Stimulated activated naive CD8-positive, alpha-beta T cell treated with anti-CD3 and anti-CD28 coated beads, Interleukin-15, Interleukin-2, amounts not matched to agents 100 ng/mL and 50 ng/mL, for 24 hours (primary cell): ENCODE results near the gene KRT4.
A peak's percentile ranks its signal among the peaks of the same experiment; 100 is the strongest.
"Not testable (repeated sequence)": the region's sequence is repeated elsewhere in the genome, so short reads cannot be mapped to it uniquely, and the experiment has no call there.

Experiments used
- H3K27ac Mint-ChIP-seq: one replicate; pipeline ENCODE4 v1.8.0; 2021; ENCODE audit warnings: mild to moderate bottlenecking, mixed read lengths
- H3K27me3 Mint-ChIP-seq: one replicate; pipeline ENCODE4 v1.8.0; 2021; ENCODE audit warnings: mixed read lengths
- H3K36me3 Mint-ChIP-seq: one replicate; pipeline ENCODE4 v1.8.0; 2021; ENCODE audit warnings: low read depth, mixed read lengths
- H3K4me1 Mint-ChIP-seq: one replicate; pipeline ENCODE4 v1.8.0; 2021; ENCODE audit warnings: low read depth, mixed read lengths
- H3K4me3 Mint-ChIP-seq: one replicate; pipeline ENCODE4 v1.8.0; 2021; ENCODE audit warnings: mild to moderate bottlenecking, mixed read lengths
- H3K9me3 Mint-ChIP-seq: one replicate; pipeline ENCODE4 v1.8.0; 2021; ENCODE audit warnings: mixed read lengths

KRT4 gene

DNA sequence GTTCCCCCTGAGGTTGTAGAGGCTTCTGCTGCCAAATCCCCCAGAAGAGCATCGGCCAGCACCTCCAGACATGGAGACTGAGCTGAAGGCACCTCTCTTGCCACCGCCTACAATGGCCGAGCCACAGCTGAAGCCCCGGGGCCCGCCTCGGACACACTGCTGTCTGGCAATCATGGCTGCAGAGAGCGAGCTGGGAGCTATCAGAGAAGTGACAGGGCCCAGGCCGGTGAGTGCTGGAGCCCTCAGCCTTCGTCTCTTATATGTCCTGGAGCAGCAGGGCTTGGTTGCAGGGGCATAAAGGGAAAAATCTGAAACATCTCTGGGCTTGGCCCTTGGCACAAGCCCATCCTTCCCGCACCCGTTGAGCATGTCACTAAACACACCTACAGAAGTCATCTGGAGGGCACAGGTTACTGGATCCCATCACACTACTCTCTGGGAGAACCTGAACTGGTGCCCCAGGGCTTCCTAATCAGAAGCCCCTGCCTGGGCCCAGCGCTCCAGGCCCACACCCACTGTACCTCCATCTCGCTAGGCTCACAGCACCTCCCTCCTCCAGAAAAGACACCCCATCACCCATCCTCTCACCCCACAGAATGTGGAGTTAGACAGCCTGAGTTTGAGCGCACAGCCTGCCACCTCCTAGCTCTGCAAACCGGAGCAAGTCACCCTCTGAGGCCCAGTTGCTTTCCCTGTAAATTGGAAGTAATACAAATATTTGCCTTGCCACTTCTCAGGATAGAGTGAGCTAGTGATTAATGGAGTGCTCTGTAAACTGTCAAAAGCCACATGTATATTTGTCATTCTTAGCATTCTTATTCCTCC, at the start of gene KRT4:
TSS of gene KRT4 (minus strand) at position 232 of the 825 bp plus-strand sequence. CDS start at position 174, 58 bp downstream.
- H3K4me3 Mint-ChIP-seq: no peak within 1 kb of the TSS
- no peak within 1 kb of the TSS for H3K27ac Mint-ChIP-seq
- H3K36me3 Mint-ChIP-seq: no peaks in the 10 kb centered on the region
- H3K4me1 Mint-ChIP-seq: peaks cover 11% of the 10 kb centered on the region
- H3K9me3 Mint-ChIP-seq: no peaks in the 10 kb centered on the region
- no peaks in the 10 kb centered on the region for H3K27me3 Mint-ChIP-seq

DNA sequence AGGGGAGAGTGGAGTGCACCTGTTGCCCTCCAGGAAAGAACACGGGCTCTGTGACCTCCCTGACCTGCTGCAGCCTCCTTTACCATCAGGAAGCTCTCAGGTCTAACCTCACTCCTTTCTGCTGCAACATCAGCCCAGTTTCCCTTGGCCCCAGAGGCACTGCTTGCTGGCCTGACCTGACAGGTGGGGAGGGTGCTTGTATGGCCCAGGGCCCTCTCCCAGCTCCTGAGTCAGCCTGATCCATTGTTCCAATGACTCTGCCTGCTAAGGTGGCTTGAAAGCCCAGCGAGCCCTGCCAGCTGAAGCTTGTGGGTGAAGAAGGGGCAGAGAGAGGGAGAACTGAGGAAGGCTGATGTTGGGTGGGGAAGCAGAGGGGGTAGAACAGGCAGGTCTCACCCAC, 48.1 kb upstream of the KRT4 start:
- no peak overlapping the region for H3K4me3 Mint-ChIP-seq
- peaks cover 2% of the 10 kb centered on the region for H3K4me1 Mint-ChIP-seq
- H3K36me3 Mint-ChIP-seq: no peaks in the 10 kb centered on the region
- H3K27me3 Mint-ChIP-seq: no peaks in the 10 kb centered on the region
- H3K9me3 Mint-ChIP-seq: no peaks in the 10 kb centered on the region
- no peak overlapping the region for H3K27ac Mint-ChIP-seq

DNA sequence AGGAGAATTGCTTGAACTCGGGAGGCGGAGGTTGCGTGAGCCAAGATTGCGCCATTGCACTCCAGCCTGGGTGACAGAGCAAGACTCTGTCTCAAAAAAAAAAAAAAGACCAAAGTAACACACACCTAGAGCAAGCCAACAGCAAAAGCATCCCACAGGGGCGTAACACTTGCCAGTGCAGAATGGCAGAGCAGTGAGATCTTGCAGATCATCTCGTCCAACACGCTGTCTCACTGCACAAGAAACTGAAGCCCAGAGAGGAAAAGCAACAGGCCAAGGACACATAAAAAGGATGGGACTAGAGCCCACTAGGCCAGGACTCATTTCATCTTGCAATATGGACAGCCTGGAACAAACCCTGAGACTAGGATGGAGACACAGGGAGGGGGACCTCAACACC, 47.6 kb upstream of the KRT4 start:
- peak overlapping the region; percentile 21 for H3K27ac Mint-ChIP-seq
- no peaks in the 10 kb centered on the region for H3K36me3 Mint-ChIP-seq
- H3K4me3 Mint-ChIP-seq: no peak overlapping the region
- H3K27me3 Mint-ChIP-seq: no peaks in the 10 kb centered on the region
- no peaks in the 10 kb centered on the region for H3K4me1 Mint-ChIP-seq
- H3K9me3 Mint-ChIP-seq: no peaks in the 10 kb centered on the region

DNA sequence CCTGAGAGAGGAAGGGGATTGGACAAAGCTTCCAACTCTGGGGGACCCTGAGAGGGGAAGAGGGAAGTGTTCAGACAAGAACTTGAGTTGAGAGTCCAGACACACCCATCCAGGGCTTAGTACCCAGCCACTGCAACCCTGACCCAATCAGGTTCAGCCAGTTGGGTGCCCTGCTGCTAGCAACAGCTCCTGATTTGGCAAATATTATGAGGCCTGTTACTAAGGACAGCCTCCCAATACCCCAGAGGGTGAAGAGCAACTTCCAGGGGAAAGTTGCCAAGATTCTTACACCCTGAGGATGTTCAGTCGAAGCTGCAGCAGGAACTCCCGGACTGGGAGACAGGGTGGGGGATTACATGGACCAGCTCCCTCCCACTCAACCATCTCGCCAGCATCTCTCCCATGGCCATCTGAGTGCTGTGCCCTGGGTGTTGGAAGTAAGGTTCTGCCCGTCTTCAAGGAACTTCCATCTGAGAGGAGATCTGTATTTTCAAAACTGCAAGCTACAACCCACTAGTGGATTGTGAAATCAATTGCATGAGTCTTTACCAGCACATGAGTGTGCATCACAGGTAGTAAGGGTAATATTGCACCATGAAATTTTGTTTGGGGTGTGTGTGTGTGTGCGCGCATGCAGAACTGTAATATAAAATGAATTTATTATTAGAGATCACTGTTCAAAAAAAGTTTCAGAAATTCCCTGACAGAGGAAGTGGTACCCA, 46.3 kb upstream of the KRT4 start:
- no peak overlapping the region for H3K27ac Mint-ChIP-seq
- H3K9me3 Mint-ChIP-seq: no peaks in the 10 kb centered on the region
- no peaks in the 10 kb centered on the region for H3K27me3 Mint-ChIP-seq

DNA sequence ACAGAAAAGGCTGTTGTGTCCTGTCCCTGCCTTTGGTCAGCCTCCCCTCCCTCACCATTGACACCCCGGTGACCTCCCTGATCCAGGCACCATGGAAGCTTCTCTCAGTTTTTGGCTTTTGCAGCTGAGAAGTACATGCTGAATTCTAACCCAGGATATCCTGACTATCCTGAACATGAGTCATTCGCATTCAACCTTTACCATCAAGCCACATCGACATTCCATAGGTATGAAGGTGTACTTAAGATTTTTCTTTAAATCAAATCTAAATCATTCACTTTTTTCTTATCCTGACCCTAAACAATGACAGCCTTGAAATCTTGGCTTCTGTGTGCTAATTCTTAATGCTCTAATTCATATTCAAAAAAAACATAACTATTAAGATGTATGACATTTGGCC, 43.6 kb upstream of the KRT4 start:
- peaks cover 4% of the 10 kb centered on the region for H3K27me3 Mint-ChIP-seq
- H3K4me1 Mint-ChIP-seq: no peaks in the 10 kb centered on the region
- H3K36me3 Mint-ChIP-seq: no peaks in the 10 kb centered on the region
- no peak overlapping the region for H3K27ac Mint-ChIP-seq
- H3K9me3 Mint-ChIP-seq: no peaks in the 10 kb centered on the region
- H3K4me3 Mint-ChIP-seq: no peak overlapping the region

More for the DNA sequence above, 46.3 kb upstream of the KRT4 start:
- Mint-ChIP-seq H3K4me1 (no peaks in the 10 kb centered on the region), H3K4me3 (no peak overlapping the region), H3K36me3 (no peaks in the 10 kb centered on the region)

DNA sequence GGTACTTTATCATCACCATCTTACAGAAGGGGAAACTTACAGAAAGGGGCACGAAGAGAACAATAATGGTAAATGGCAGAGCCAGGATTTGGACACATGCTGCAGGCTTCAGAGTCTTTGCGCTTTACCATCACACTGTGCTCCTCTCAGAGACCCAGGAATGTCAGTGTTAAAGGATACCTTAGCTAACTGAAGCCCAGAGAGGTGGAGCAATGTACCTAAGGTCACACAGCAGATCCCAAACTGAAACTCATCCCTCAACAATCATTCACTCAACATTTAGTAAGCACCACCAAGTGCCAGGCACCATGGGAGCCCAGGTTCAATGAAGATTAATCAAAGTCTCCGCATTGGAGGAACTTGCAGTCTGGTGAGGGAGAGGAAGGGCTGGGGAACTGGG, 42.9 kb upstream of the KRT4 start:
- no peaks in the 10 kb centered on the region for H3K4me1 Mint-ChIP-seq
- peaks cover 4% of the 10 kb centered on the region for H3K27me3 Mint-ChIP-seq
- no peak overlapping the region for H3K27ac Mint-ChIP-seq
- H3K9me3 Mint-ChIP-seq: no peaks in the 10 kb centered on the region
- no peak overlapping the region for H3K4me3 Mint-ChIP-seq
- no peaks in the 10 kb centered on the region for H3K36me3 Mint-ChIP-seq

DNA sequence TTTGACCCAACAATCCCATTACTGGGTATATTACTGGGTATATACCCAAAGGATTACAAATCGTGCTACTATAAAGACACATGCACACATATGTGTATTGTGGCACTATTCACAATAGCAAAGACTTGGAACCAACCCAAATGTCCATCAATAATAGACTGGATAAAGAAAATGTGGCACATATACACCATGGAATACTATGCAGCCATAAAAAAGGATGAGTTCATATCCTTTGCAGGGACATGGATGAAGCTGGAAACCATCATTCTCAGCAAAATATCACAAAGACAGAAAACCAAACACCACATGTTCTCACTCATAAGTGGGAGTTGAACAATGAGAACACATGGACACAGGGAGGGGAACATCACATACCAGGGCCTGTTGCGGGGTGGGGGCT, 42.2 kb upstream of the KRT4 start:
- not testable (repeated sequence) for H3K4me1 Mint-ChIP-seq, H3K9me3 Mint-ChIP-seq, H3K4me3 Mint-ChIP-seq, H3K36me3 Mint-ChIP-seq, H3K27me3 Mint-ChIP-seq, H3K27ac Mint-ChIP-seq

DNA sequence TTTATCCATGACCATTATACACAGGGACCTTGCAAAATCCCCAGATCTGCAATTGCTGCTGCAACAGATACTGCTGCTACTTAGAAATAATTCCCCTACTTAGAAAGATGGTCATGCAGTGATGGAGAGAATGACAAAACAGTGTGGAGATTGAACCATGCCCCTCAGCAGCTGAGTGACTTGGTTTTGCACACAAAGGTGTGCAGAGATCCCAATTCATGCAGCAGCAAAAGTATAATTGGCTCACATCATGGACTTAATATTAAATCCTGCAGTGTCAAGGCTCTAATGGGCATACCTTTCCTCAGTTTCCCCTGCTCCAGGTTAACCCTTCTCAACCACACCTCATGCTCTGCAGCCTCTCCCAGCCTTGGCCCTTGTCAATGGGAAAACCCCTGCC, 37.9 kb upstream of the KRT4 start:
- Mint-ChIP-seq H3K36me3 (no peaks in the 10 kb centered on the region), H3K4me3 (no peak overlapping the region), H3K9me3 (no peaks in the 10 kb centered on the region), H3K27ac (no peak overlapping the region), H3K4me1 (peaks cover 11% of the 10 kb centered on the region), H3K27me3 (peaks cover 4% of the 10 kb centered on the region)

DNA sequence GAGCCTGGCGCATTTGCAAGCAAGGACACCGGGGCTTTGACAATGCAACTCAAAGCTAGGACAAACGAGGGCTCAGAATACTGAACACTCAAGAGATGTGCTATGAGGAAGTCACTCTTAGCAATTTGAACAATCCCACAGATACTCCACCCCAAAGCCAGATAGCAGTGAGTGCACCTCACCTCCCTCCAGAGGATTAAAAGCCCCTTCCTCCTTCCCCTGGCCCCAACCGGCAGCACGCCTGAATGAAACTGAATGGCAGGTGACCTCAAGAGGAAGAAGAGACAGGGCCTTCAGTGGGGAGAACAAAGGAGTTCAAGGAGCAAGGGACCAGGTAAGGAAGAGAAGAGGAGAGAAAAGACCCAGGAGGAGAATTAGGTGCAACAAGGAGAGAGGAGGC, 36.8 kb upstream of the KRT4 start:
- no peak overlapping the region for H3K27ac Mint-ChIP-seq

DNA sequence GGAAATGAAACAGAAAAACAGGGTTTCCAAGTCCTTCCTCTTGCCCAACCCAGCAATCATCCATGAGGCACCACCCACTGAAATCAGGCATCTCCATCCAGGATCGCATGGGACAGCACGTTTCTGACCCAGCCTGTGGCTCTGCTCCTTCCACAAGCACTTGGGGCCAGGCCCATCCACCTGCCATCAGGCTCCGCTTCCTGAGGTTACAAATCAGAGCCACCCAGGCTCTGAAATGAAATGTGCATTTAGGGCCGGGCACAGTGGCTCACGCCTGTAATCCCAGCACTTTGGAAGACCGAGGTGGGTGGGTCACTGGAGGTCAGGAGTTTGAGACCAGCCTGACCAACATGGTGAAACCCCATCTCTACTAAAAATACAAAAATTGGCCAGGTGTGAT, 35.6 kb upstream of the KRT4 start:
- Mint-ChIP-seq H3K4me1 (peaks cover 12% of the 10 kb centered on the region), H3K36me3 (no peaks in the 10 kb centered on the region), H3K9me3 (no peaks in the 10 kb centered on the region), H3K27ac (no peak overlapping the region), H3K4me3 (no peak overlapping the region), H3K27me3 (peaks cover 4% of the 10 kb centered on the region)

More for the DNA sequence above, 36.8 kb upstream of the KRT4 start:
- no peaks in the 10 kb centered on the region for H3K36me3 Mint-ChIP-seq
- peaks cover 12% of the 10 kb centered on the region for H3K4me1 Mint-ChIP-seq
- H3K27me3 Mint-ChIP-seq: peaks cover 4% of the 10 kb centered on the region
- no peak overlapping the region for H3K4me3 Mint-ChIP-seq
- no peaks in the 10 kb centered on the region for H3K9me3 Mint-ChIP-seq

DNA sequence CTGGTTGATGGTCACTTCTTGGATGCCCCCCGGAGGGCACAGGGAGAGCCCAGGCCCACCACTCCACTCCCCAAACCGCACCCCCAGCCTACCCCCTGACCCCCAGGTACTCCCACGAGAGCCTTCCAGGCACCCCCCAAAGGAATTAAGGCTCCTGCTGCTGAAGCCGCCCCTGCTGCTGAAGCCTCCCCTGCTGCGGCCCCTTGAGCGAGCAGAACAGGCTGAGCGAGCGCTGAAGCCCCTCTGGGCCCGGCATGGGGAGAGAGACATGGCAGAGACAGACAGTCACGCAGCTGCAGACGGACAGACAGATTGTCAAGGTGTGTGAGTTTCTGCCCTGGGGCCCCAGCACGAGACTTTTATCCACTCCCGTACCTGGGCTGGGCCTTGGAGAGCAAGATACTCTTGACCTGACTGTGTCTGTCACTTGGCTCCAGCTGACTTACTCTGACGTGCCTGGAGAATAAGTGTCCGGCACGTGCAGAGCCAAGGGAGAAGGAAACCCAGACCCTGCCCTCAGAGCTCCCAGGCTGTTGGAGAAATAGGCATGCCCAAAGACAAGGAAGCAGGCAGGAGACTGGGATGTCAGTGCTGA, 34.8 kb upstream of the KRT4 start, which contains the start of gene KRT78:
TSS of gene KRT78 (minus strand) at position 334 of the 595 bp plus-strand sequence. CDS start at position 270, 64 bp downstream.
- H3K27ac Mint-ChIP-seq: no peak within 1 kb of the TSS
- H3K27me3 Mint-ChIP-seq: peaks cover 4% of the 10 kb centered on the region
- no peak within 1 kb of the TSS for H3K4me3 Mint-ChIP-seq
- H3K4me1 Mint-ChIP-seq: peaks cover 12% of the 10 kb centered on the region
- H3K9me3 Mint-ChIP-seq: no peaks in the 10 kb centered on the region
- no peaks in the 10 kb centered on the region for H3K36me3 Mint-ChIP-seq

DNA sequence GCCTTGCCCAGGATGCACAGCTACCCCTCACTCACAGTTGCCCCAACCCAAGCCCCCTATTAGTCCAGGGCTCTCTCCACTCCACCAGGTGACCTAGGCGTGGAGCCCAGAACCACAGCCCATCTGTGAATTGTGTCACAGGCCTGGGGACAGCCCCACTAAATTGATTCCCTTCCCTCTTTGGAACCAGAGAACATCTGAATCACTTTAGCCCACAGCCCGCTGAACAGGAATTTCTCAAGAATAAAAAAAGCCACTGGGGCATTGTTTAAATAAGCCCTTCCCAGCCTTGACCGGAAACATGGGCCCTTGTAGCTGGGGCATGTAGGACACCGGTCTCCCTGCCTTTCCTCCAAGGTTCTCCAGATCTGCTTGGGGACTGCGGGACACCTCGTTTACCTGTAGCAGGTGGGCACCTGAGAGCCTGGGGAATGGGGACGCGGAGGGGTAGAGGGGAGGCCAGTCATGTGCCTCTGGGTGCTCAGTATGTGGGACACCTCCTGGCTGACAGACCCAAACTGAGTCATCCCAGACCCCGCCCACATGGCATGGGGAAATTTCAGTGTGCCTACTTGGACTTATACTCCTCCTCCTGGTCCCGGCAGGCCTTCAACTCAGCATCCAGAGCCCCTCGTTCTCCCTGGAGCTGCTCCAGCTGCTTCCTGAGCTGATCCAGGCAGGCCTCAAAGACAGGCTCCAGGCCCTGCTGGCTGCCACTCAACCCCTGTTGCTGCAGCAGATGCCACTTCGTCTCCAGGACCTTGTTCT, 33.6 kb upstream of the KRT4 start:
- Mint-ChIP-seq H3K4me1 (peaks cover 13% of the 10 kb centered on the region), H3K4me3 (no peak overlapping the region), H3K27ac (no peak overlapping the region), H3K27me3 (no peaks in the 10 kb centered on the region), H3K9me3 (no peaks in the 10 kb centered on the region), H3K36me3 (no peaks in the 10 kb centered on the region)

DNA sequence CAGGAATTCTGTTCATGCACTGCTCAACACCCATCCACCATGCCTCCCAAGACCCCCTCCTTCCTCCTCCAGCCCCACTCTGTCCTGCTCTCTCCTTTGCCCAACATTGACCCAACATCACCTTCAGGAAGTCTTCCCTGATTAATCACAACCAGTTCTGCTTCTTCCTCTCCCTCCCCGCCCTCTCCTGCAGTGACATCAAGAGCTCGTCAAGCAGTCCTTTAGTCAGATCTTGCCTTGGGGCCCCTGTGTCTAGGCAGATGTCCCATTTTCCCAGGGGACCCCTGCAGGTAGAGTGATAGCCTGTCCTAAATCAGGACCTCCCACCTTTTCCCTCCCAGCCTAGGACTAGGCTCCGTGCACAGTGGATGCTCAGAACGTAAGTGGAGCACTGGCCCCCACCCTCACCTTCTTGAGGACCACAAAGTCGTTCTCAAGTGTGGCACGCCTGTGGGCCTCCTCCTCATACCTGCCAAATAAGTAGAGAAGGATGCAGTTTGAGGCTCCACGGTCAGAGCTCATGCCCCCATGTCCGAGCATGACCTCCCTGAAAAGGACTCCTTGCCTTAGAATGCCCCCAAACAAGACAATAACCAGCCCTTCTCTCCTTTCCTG, 32.5 kb upstream of the KRT4 start:
- Mint-ChIP-seq H3K9me3 (no peaks in the 10 kb centered on the region), H3K4me1 (peaks cover 18% of the 10 kb centered on the region), H3K27ac (no peak overlapping the region), H3K36me3 (no peaks in the 10 kb centered on the region), H3K27me3 (no peaks in the 10 kb centered on the region), H3K4me3 (no peak overlapping the region)

DNA sequence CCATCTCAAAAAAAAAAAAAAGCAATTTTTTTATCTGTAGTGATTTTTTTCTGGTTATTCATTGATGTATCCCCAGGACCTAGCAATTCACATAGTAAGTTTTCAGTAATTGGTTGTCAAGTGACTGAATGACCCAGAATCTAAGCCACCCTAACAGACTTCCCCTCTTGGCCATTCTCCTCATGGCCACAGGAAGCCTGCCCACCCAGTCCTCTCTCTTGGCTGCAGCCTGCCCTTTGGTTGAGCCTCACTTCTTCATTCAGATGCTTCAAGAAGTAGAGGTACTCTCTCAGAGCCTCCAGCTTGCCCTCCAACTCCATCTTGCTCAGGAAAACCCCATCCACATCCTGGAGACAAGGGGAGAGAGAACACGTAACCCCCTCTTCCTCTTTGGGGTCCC, 32.0 kb upstream of the KRT4 start:
- Mint-ChIP-seq H3K4me1 (peaks cover 18% of the 10 kb centered on the region), H3K9me3 (no peaks in the 10 kb centered on the region), H3K27ac (no peak overlapping the region), H3K4me3 (no peak overlapping the region), H3K36me3 (no peaks in the 10 kb centered on the region), H3K27me3 (no peaks in the 10 kb centered on the region)
